CD4-positive, alpha-beta T cell treated with Interleukin-21 for 1 hour (primary cell): ENCODE measurements around the gene KCNQ5.
"Not testable (repeated sequence)": the region's sequence is repeated elsewhere in the genome, so short reads cannot be mapped to it uniquely, and the experiment has no call there.

ENCODE experiments used
- DNase-seq: peaks from one replicate; pipeline ENCODE4 v3.0.0-alpha.2; 2020

KCNQ5 gene

GRCh38 chr6:72963946-72964345, 342.1 kb downstream of the KCNQ5 start:
- no peak for DNase-seq

GRCh38 chr6:72966628-72967280, 344.9 kb downstream of the KCNQ5 start:
- DNase-seq: no peak

- DNase-seq: no peak
Observed at GRCh38 chr6:72967329-72967728, 345.5 kb downstream of the KCNQ5 start.

GRCh38 chr6:72968704-72969103, 346.8 kb downstream of the KCNQ5 start:
- no peak for DNase-seq

- DNase-seq: no peak
Observed at GRCh38 chr6:72969666-72970065, 347.8 kb downstream of the KCNQ5 start.

GRCh38 chr6:72972579-72972978, 350.7 kb downstream of the KCNQ5 start:
- no peak for DNase-seq

GRCh38 chr6:72974276-72974675, 352.4 kb downstream of the KCNQ5 start:
- DNase-seq: no peak

- DNase-seq: no peak
Observed at GRCh38 chr6:72975352-72975752, 353.5 kb downstream of the KCNQ5 start.

- DNase-seq: no peak
Observed at GRCh38 chr6:72976484-72976883, 354.6 kb downstream of the KCNQ5 start.

- no peak for DNase-seq
Observed at GRCh38 chr6:72977114-72977513, 355.2 kb downstream of the KCNQ5 start.

GRCh38 chr6:72978808-72979207, 356.9 kb downstream of the KCNQ5 start:
- not testable (repeated sequence) for DNase-seq

GRCh38 chr6:72984189-72984831, 362.4 kb downstream of the KCNQ5 start:
- DNase-seq: not testable (repeated sequence)

- no peak for DNase-seq
Observed at GRCh38 chr6:72984981-72985665, 363.3 kb downstream of the KCNQ5 start.

- no peak for DNase-seq
Observed at GRCh38 chr6:72987301-72987700, 365.4 kb downstream of the KCNQ5 start.

- no peak for DNase-seq
Observed at GRCh38 chr6:72999995-73000394, 378.1 kb downstream of the KCNQ5 start.

GRCh38 chr6:73000460-73000859, 378.6 kb downstream of the KCNQ5 start:
- no peak for DNase-seq

- DNase-seq: no peak
Observed at GRCh38 chr6:73002588-73002987, 380.7 kb downstream of the KCNQ5 start.

GRCh38 chr6:73003302-73003701, 381.4 kb downstream of the KCNQ5 start:
- no peak for DNase-seq

GRCh38 chr6:73004231-73004630, 382.4 kb downstream of the KCNQ5 start:
- no peak for DNase-seq

GRCh38 chr6:73004861-73005260, 383.0 kb downstream of the KCNQ5 start:
- no peak for DNase-seq

GRCh38 chr6:73006146-73006545, 384.3 kb downstream of the KCNQ5 start:
- no peak for DNase-seq

- no peak for DNase-seq
Observed at GRCh38 chr6:73011945-73012344, 390.1 kb downstream of the KCNQ5 start.

GRCh38 chr6:73017476-73017875, 395.6 kb downstream of the KCNQ5 start:
- DNase-seq: no peak

- no peak for DNase-seq
Observed at GRCh38 chr6:73024598-73024997, 402.7 kb downstream of the KCNQ5 start.
